IPS-NIHi7 (cell line): Measurements from ENCODE around the gene TMEM266.
A peak's percentile ranks its signal among the peaks of the same experiment; 100 is the strongest.

Experiments used
- DNase-seq: peaks from one replicate; pipeline ENCODE4 v3.0.0; 2012; ENCODE audit warnings: mixed read lengths; ENCODE audit errors: extremely low spot score

The TMEM266 gene

DNA sequence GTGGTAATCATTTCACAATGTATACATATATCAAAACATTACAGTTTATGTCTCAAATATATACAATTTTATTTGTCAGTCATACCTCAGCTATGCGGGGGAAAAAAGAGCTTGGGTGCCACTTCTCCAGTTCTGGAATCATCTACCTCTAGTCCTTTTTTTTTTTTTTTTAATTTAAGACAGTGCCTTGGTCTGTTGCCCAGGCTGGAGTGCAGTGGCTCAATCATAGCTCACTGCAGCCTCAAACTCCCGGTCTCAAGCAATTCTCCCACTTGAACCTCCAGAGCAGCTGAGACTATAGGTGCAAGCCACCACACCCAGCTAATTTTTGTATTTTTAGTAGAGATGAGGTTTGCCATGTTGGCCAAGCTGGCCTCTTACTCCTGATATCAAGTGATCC lies 67.4 kb downstream of the TMEM266 start:
- no peak for DNase-seq

DNA sequence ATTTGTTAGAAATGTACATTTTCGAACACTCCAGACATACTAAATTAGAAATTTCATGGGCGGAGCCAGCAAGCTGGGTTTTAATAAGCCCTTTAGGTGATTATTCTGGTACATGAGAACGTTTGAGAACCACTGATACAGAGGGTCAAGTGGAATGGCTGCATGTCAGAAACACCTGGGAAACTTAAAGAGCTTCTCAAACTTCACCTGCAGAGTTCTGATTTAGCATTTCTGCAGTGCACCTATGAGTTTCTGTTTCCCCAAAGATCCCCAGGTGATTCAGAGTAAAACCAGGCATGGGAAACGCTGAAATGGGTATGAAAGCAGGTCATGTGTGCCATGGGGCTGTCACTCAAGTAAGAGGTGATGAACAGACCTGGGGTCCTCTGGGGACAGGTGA lies 68.1 kb downstream of the TMEM266 start:
- DNase-seq = no peak

DNA sequence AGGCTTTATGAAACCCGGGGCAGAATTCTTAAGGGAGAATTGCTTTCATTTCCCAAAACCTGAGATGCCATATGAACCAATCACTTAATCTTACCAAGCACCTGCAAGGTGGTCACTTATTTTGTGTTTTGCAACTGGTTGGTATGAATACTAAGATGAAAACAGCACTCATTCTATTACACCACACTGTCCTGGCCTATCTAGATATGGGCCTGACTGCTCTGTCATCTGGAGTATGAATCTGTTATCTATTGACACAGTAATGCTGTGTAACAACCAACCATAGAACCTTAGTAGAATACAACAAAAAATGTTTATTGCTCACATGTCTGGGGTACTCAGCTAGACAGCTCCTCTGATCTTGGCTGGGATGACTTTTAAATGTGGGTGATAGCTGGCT lies 74.8 kb downstream of the TMEM266 start:
- no peak for DNase-seq

DNA sequence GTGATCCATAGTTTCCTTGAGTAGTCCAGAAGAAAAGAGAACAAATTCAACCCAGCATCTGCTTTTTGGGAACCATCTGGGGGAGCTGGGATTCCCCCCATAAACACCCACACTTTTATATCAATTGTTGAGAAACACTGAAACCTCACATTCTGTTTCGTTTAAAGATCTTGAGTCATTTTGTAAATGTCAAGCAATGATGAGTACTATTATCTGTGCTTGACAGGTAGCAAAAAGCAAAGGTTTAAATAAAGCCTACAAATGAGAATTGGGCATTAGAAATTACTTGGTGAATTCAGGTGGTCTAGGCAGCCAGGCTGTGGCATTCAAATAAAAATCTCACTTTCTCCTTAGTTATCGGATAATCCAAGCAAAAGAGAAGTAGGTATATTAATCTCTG lies 75.7 kb downstream of the TMEM266 start:
- DNase-seq = no peak

DNA sequence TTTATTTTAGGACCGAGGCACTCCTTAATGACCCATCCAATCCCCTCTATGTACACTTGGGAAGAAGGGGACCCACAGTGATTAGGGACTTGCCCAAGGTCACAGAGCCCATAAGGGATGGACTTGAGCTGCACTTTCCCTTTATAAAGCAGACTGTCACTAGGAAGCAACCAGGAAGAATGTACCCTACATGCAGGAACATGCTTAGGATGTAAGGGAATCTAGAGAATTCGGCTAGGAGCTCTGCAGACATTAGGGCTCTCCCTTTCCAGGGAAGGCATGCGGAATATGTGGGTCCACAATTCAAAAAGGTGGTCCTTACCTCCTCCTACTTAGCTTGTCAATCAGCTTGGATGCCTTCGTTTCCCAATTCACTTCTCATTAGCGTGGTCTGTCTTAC lies 78.7 kb downstream of the TMEM266 start:
- DNase-seq = no peak

DNA sequence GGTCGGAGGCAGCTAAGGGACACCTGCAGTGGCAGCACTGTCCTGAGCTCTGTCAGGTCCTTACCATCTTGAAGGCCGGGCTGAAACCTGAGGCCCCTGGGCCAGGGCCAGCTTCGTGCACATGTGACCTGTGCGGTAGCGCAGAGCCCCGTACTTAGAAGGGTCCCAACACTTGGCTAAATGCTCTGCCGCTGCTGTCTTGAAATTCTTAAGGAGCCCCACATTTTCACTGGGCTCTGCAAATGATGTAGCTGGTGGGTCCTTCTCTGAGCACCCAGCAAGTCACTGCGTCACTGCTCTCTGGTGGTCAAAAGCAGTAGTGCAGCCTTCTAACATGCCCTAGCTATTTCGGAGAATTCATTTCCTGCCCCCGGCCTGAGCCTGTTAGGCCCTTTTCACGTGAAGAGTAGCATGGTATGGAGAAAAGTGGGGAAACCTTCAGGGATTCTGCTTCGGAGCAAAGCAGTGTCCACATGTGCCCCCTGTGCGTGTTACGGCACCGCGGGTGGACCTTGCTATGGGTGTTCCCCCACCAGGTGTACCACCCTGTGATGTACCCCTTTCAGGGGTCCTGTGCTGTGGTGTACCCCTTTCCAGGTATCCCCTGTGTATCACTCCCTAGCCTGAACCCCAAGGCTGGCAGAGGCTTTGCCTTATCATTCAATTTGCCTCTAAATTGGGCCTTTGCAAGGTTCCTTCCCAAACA lies 79.7 kb downstream of the TMEM266 start:
- DNase-seq = peak; percentile 92

DNA sequence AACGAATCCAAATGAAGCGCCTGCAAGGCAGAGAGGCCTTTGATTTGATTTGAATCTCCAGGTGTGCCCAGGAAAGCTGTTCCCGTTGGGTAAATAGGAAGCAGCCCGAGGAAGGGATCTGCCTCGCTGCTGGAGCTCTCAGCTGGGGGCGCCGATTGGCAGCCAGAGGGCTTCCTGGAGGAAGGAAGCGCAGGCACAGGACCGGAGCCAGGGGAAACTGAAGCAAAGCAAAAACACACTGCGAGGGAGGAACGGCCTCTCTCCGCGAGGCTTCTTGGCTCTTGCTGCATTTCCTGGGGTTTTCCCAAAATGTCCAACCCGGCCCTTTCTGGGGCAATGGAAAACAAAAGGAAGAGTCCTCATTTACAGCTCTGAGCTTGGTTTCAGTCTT lies 80.3 kb downstream of the TMEM266 start:
- DNase-seq = peak; percentile 55

DNA sequence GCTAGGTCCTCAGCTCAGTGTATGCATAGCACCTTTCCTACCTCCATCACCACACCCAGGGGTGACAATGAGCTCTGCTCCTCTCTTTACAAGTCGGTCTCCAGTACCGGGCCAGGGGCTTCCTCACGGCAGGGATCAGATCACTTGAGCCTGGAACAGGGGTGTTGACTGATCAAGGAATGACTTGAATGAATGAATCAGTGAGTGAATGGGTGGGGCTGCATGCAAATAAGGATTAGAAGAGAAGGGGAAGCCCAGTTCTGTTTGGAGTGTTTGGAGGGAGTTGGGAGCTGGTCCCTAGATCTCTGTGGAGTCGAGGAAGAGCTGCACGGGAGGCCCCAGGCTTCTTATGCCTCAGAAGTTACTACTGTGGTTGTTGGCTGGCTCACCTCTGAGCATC lies 87.0 kb downstream of the TMEM266 start:
- no peak for DNase-seq

DNA sequence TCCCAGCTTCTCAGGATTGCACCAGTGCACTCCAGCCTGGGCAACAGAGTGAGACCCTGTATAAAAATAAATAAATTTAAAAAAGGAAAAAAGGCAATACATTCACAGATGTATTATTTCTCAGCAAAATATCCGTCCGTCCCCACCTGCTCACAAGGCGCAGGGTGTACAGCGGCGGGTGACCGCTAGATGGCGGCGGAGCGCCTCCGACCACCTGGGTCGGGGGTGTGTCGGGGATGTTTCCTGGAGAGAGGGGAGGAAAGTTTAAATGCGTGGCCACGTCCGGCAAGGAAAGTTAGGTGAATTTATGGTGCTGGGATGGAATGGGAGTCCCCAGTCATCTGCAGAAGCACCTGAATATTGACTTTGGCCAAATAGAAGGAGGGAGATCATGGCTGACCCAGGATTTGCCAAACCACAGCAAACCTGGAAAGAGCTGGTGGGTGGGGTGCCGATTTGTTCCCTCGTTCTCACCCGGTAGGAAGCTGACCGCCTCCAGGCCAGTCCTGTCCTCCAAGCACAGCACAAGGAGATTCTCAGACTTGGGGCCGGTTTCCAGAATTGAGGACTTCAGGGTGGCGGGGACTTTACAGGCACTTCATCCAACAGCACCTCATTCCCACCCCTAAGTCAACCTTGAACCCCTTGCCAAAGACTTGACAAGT lies 88.3 kb downstream of the TMEM266 start:
- DNase-seq = peak; percentile 84

DNA sequence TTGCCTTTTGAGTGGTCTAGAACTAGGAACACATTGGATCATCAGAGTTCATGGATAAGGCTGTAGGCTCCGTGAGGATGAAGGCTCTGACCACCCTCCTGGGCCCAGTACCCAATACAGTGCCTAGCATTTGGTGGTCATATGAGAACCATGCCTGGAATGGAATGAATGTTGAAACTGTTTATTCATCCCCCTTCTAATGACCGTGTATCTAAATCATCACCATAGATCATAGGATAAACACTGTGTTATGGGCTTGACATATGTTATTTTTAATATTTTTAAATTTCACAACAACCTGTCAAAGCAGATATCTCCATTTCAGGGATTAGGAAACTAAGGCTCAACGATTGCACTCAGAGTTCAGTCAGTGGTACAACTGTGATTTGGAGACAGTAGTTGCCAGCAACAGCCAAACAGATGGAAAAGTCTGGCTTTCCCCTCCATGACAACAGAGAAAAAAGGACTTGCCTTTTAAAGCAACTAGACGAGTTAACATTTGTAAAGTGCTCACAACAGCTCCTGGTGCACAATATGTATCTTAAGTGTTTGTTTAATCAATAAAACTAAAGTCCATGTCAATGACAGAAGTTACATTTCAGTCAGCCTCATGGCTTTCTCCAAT lies 89.6 kb downstream of the TMEM266 start:
- DNase-seq = no peak

DNA sequence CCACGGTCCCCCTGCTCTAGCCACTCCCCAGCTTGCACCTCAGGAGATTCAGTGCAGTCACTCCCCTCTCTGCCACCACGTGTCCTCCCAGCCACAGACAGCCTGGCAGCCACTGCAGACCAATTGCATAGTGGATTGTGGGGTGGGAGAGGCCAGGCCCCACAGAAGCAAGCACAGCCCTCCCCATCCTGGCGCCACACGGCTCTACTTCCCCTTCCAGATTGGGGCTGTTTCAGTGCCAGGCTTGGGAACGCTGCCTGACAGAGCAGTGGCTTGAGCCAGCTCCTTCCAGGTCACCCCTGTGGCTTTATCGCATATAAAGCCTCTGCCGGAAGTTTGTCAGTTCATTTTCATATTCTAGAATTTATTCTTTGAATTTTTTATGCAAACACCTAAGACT lies 90.7 kb downstream of the TMEM266 start:
- no peak for DNase-seq

DNA sequence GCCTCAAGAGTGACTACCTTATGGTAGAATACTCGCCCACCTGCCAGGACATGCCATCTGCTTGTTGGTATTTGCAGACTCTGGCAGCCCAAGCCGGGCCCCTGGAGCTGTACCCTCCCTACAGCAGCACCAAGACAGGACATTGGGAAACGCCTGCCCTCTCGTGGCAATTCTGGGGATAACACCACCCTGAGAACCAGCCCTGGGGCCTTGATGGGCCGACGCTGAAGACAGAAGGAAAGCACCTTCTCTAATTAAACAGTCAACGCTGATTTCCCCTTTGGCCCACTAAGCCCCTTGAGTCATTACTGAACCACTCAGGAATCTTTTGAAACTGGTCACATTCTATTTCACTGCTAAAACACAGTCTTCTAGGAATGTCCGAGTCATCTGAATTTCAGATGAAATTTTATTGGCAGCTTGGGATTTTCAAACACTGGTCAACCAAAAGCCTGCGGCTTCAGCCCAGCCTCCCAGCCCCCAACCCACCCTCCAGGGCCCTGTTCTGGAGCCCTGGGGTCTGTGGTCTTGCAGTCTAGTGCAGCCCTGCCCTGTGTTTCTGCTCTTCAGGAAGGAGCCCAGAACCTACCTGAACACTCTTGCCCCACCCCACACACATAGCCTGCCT lies 91.3 kb downstream of the TMEM266 start:
- peak; percentile 88 for DNase-seq

DNA sequence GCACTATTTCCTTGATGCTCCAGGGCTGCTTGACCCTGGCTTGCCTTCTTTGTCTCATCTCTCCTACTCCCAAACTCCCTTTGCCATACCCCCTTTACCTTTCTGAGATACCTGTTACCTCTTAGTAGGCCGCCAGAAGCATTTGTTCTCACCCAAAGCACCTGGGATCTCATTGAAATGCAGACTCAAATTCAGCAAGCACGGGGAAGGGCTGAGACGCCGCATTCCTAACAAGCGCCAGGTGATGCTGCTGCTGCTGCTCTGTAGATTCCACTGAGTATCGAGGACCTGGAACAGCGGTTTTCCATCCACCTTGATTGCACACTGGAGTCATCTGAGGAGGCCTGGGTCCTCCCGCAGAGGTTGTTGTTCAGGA lies 91.8 kb downstream of the TMEM266 start:
- DNase-seq = peak; percentile 52

DNA sequence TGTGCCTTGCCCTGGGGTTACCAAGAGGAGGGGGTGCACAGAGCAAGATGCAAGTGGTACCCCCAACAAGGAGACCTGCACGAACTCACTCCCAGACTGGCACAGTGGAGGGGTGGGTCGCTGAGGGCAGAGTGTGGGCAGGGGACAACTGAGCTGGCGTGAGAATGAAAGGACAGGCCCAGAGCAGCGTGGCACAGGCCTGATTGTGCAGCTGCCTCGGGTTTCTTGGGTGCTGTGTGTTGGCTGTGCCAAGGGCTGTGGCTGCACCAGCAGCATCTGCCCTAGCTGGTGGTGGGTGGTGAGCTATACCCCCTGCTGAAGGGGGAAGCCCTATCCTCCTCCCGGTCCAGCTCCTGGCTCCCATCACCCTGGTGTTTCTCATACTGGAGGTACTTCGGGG lies 92.4 kb downstream of the TMEM266 start:
- no peak for DNase-seq

DNA sequence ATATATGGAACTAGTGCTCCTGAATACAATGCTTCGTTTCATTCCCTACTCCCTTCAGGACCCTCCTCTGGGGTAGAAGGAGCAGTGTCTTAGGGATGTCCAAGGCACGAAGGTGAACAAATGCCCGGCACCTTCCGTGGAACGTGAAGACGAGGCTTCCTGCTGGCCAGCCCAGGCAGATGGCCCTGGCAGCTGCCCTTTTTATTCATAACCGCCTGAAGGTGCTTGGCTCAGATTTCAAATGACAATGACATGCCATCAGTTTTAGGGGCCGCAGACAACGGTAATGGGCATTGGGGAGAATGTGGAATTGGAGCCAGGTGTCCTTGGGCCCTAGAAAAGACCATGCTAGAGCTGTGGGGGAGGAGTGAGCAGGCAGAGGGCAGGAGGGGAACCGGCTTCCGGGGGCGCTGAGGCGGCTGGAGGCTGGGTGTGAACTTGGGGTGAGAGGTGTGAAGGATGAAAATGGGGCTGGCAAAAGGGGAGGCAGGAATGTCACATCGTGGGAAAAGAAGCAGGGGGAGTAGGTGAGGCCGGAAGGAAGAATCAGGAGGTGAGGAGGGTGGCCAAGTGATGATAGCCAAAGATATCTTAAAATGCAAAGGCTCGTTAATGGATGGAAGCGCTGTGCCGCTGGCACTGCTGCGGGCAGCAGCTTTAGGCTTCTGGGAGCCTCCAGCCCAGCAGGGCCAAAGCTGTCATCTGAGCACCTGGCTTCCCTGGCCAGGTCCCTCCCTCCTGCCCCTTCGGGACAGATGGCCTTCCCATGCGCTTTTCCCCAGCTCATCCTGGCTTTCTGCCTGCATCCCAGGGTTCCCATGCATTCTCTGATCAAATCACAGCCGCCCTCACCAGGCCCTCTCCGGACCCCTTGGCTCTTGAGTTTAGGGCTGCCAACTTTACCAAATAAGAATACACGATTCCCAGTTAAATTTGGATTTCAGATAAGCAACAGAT lies 93.7 kb downstream of the TMEM266 start:
- DNase-seq = no peak

DNA sequence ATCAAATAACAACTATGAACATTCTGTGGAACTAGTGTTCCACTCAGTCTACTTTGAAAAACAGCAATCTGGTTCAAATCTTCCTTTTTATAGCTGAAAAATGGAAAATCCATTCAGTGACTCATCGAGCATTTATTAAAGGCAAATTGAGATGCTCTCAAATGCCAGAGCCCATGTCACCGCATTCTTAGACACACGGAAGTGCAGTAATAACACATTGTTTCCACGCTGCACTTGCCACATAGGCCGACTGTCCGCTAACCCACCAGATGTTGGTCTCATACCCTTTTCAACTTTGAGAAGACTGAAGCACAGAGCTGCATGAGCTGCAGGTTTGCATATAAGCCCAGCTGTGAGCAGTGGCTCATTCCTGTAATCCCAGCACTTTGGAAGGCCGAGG lies 95.9 kb downstream of the TMEM266 start:
- DNase-seq = no peak

DNA sequence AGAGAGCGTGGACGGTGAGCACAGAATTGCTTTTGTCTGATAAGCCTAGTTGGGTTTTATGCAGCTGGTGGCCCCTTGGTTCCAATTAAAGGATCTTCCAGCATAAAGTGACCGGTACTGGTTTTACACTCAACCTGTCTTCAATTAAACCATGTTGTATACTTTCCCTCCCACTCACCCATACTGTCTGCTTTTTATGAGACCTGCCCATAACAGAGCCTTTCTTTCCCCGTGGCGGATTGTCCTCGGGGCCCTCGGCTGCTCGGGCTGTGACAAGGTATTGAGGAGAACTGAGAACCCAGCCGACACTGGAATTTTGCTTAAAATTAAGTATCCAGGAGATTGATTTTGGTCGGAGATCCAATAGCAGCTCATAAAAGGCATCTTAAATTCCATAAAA lies 98.4 kb downstream of the TMEM266 start:
- DNase-seq = no peak

DNA sequence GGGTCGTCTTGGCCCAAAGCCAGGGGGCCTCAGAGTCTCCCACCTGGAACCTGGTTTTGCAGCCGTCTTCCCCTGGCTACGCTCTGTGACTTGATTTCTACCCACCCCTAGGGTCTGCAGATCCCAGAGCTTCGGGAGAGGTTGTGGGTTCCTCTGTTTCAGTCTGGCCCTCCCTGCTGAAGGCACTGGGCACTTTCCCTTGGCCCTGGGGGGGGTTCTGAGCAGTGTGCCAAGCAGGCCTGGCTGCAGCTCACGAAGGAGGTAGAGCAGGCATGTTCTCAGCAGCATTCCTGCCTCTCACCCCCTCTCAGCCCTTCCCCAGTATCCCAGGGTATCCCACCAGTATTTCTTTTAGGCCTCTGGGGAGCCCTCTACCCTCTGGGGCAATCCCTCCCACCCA lies 99.0 kb downstream of the TMEM266 start:
- no peak for DNase-seq

DNA sequence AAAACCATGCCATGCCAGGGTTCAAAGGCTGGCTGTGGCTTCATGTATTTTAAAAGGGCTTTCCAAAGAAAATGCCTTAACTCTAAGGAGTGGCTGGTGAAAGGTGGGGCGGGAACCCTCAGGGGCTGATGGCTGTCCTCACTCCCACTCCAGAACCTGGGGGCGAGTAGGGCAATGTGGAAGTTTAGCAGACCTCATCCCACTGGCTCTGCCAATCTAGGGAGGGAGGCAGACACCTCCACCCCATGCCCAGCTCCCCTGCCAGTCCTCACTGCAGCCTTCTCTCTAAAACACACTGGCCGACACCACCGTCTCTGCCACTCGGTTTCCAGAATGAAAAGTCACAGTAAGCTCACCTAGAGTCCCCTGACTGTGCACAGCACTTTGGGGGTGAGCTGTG lies 99.5 kb downstream of the TMEM266 start:
- no peak for DNase-seq

DNA sequence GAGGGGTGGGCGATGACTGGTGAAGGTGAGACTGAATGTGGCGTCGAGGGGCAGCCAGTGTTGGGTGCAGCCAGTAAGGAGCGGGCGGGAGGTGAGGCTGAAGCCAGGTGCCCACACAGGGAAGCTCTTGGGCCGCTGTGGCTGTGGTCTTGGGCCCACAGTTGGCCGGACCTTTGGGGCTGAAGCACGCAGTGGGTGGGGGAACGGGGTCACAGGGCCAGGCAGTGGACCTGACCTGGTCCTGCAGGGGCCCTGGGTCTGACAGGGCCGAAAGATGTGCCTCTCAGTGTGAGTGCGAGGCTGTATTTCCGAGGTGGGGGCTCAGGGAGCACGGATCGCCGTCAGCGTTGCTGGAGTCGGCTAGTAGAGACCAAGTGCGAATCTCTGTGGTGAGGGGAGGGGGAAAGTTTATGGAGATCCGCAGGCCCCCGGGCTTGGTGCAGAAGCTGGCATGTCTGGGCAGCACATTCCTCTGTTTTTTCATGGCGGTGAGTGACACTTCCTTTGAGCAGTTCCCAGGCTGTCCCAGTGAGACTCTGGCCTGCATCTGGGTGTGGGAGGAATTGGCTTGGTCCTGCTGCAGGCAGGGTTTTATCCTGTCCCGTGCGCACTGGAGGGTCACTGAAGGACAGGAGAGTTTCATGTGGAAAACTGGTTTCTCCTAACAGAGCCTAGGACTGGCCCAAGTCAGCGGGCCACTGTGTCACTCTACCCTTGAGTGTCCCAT lies 100.8 kb downstream of the TMEM266 start:
- no peak for DNase-seq
